ENCODE results near the gene BET1L.
"Not testable (repeated sequence)": the region's sequence is repeated elsewhere in the genome, so short reads cannot be mapped to it uniquely, and the experiment has no call there.

The BET1L gene

DNA sequence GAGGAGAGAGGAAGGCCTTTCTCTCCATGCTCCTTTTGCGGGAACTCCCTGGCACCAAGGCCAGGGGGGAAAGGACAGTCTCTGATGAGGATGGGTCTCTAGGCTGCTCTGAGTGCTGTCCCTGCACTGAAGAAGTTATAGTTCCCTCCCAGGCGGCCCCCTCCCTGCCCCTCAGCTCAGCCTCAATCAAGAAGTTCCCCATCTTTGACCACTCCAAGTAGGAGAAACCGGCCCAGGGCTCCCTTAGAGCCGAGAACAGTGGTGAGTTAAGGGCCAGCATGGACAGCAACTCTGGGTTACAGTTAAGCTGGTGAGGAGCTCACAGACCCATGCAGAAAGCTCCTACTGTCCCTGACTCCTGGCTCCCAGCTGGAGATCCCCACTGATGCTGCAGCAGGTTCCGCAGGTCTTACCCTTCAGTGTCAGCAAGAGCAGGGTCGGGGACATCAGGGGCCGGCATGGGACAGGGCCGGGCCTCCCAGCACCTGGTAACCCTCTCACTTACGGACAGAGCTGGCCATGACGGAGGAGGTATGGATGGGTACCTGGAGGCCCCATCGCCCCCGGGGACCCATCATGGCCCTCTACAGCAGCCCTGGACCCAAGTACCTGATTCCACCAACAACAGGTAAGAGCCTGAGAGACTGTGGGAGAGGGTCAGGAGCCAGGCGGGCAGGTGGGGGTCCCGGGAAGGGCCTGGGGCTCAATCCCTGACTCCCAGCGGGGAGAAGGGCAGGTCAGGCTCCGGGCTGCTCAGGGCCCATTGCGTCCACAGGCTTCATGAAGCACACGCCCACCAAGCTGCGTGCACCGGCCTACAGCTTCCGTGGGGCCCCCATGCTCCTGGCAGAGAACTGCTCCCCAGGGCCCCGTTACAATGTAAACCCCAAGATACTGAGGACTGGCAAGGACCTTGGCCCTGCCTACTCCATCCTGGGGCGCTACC, 10.1 kb downstream of the BET1L start:
- no peak for DNase-seq (ENCODE audit: low read depth in 2 of 2)

DNA sequence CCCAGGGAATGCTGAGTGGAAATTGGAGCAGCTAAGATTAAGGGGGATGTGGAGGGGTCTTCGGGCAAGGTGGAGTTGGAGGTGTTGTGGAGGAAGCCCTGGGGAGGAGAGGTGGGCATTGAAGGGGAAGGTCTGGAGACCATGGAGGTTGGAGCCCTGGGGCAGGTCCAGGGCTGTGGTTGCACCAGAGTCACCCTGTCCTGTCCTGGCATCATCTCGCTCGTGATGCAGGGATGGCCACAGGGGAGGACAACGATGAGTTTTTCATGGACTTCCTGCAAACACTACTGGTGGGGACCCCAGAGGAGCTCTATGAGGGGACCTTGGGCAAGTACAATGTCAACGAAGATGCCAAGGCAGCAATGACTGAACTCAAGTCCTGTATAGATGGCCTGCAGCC, 13.7 kb downstream of the BET1L start:
- DNase-seq (ENCODE audit: low read depth in 2 of 2): not testable (repeated sequence)

DNA sequence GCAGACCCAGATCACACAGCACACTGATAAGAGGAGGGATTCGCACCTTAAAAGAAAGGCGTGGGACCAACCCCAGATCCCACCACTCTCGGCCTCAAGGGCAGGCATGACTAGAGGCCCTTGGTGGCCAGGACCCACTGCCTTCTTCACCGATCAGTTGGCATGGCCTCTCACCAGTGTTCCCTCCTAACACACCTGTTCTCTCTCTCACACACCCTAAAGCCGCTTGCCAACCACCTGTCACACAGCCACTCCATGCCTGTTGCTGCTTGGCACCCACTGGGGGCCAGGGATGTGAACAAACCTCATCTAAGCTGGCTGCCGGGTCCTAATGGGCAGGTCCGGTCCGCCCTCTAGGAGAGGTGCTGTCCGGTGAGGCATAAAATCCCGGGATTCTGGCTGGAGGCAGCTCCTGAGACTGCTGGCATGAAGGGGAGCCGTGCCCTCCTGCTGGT, 14.5 kb downstream of the BET1L start, which contains the start of gene SCGB1C1:
Gene SCGB1C1 (plus strand): TSS at position 405 of the 455 bp plus-strand sequence. CDS start 22 bp downstream, at position 427.
- not testable (repeated sequence) for DNase-seq (ENCODE audit: low read depth in 2 of 2)

- not testable (repeated sequence) for DNase-seq (ENCODE audit: low read depth in 2 of 2)
Measured at GRCh38 chr11:191490-192478, 15.4 kb downstream of the BET1L start.

- DNase-seq (ENCODE audit: low read depth in 2 of 2): not testable (repeated sequence)
Measured at GRCh38 chr11:190546-190945, 16.7 kb downstream of the BET1L start.

DNA sequence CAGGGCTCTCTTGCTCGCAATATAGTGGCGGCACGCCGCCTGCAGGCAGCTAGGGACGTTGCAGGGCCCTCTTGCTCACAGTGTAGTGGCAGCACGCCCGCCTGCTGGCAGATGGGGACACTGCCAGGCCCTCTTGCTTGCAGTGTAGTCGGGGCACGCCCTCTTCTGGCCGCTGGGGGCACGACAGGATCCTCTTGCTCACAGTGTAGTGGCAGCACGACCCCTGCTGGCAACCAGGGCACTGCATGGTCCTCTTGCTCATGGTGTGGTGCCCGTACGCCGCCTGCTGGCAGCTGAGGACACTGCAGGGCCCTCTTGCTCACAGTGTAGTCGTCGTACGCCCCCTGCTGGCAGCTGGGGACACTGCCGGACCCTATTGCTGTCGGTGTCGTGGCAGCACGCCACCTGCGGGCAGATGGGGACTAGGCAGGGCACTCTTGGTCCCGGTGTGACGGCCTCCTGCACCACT, 17.3 kb downstream of the BET1L start:
- DNase-seq (ENCODE audit: low read depth in 2 of 2): not testable (repeated sequence)

DNA sequence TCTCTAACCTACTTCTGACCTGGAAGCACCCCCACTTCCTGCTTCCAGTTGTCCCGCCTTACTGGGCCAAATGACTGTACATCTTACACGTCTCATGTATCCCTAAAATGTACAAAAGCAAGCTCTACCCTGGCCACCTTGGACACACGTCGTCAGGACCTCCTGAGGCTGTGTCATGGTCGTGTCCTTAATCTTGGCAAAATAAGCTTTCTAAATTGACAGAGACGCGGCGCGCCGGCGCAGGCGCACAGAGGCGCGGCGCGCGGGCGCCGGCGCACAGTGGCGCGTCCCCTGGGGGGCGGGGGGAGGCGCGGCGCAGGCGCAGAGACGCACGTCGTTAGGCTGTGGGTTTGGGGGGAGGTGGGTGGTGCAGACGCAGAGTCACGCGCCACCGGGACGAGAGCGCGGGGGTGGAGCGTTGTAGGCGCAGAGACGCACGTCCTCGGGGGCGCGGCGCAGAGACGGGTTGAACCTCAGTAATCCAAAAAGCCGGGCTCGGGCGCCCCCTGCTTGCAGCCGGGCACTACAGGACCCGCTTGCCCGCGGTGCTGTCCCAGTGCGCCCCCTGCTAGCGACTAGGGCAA, 17.9 kb downstream of the BET1L start:
- DNase-seq (ENCODE audit: low read depth in 2 of 2): not testable (repeated sequence)

DNA sequence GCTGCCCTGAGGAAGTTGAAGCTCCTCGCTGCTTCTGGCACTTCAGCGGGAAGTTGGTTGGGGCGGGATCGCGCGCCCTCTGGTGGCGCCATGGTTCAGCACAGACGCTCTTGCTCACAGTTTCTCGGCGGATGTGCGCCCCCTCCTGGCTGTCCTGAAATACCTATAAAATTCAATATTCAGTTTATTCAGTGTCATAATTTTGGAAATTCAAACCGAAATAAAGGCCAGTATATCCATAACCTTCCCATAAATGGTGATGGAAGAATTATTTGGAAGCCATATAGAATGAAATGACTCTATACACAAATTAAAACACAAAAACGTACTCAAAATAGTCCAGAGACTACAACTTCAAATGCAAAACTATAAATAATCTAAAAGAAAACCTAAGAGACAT, 27.0 kb downstream of the BET1L start:
- not testable (repeated sequence) for DNase-seq (ENCODE audit: low read depth in 2 of 2)
